GM12878 (cell line): ENCODE measurements around the gene NUDT22. TPM values are rescaled to one million over a fixed set of nuclear protein-coding genes. Genes with fewer than 3 reads are reported as not detected.
A peak's percentile ranks its signal among the peaks of the same experiment; 100 is the strongest.

Experiments
- ATAC-seq: fragments of 200-7000 bp; cut with Tn5 transposase; 3 replicates; pipeline ENCODE4 v1.9.1; 2020; ENCODE audit warnings: mild to moderate bottlenecking, moderate library complexity
- BruUV-seq: library from RNA; stranded (reverse); fragments of 400-500 nt; replicated peaks from 2 replicates; lab custom pipeline; 2021; lab: Mats Ljungman, UMichigan
- CTCF ChIA-PET: fragments of 300-600 bp; sonication (Branson Sonifier 250); formaldehyde crosslinking; extraction: SDS; loops from one replicate; lab custom pipeline; 2021; ENCODE audit warnings: inconsistent platforms; lab: Yijun Ruan, JAX
- POLR2A ChIA-PET: fragments of 350-600 bp; formaldehyde crosslinking; extraction: SDS; loops from one replicate; lab custom pipeline; 2021; ENCODE audit warnings: inconsistent platforms; lab: Charles Lee
- RAD21 ChIA-PET: fragments of 300-600 bp; sonication (Branson Sonifier 250); formaldehyde crosslinking; loops from one replicate; lab custom pipeline; 2023; ENCODE audit warnings: antibody characterized with exemption; ENCODE audit not compliant: unreplicated experiment; lab: Charles Lee
- SMC1A ChIA-PET: fragments of 300-600 bp; sonication (Branson Sonifier 250); formaldehyde crosslinking; loops from one replicate; lab custom pipeline; 2023; ENCODE audit not compliant: unreplicated experiment, uncharacterized antibody; lab: Charles Lee
- DNase-seq: peaks from one replicate; pipeline ENCODE4 v3.0.0-alpha.2; 2011; ENCODE audit warnings: low read depth, low spot score
- FAIRE-seq: peaks from 3 replicates; lab custom pipeline; 2011; peaks lifted over from hg19 to GRCh38; lab: Jason Lieb, UNC
- H2AFZ ChIP-seq: 2 replicates; pipeline ENCODE4 v1.6.0; 2011; ENCODE audit warnings: low read depth, low read length, control low read depth; ENCODE audit not compliant: control insufficient read depth
- H3K27ac ChIP-seq: 2 replicates; pipeline ENCODE4 v1.5.1; 2011; ENCODE audit warnings: control low read depth; ENCODE audit not compliant: control insufficient read depth, insufficient read depth
- H3K27me3 ChIP-seq, 2 experiments: replicated peaks in 1 of 2; 2 replicates each; pipeline versions ENCODE4 v1.6.0 to v1.6.1; 2011; ENCODE audit warnings: low read length in 1 of 2; ENCODE audit not compliant: control insufficient read depth in 2 of 2, insufficient read depth in 2 of 2
- H3K36me3 ChIP-seq, 2 experiments: 2 replicates each; pipeline ENCODE4 v1.5.1; 2011; ENCODE audit warnings: low read length in 1 of 2; ENCODE audit not compliant: control insufficient read depth in 2 of 2, insufficient read depth in 2 of 2
- H3K4me1 ChIP-seq: 2 replicates; pipeline ENCODE4 v1.6.1; 2011; ENCODE audit warnings: mild to moderate bottlenecking, low read length, moderate library complexity, mixed read lengths; ENCODE audit not compliant: control insufficient read depth, insufficient read depth
- H3K4me2 ChIP-seq: 2 replicates; pipeline ENCODE4 v1.6.0; 2011; ENCODE audit warnings: control low read depth; ENCODE audit not compliant: control insufficient read depth, insufficient read depth
- H3K4me3 ChIP-seq: fragments of 200-600 bp; sonication (generic); 2 replicates; pipeline ENCODE4 v1.5.1; 2016
- H3K79me2 ChIP-seq: 2 replicates; pipeline ENCODE4 v1.6.0; 2011; ENCODE audit warnings: low read length; ENCODE audit not compliant: control insufficient read depth, insufficient read depth
- H3K9ac ChIP-seq: 2 replicates; pipeline ENCODE4 v1.8.0; 2011; ENCODE audit warnings: low read length, control low read depth, mixed read lengths; ENCODE audit not compliant: control insufficient read depth, insufficient read depth
- H3K9me3 ChIP-seq: replicated peaks from 3 replicates; pipeline ENCODE4 v1.5.1; 2011; ENCODE audit warnings: mild to moderate bottlenecking, low read length; ENCODE audit not compliant: control insufficient read depth, insufficient read depth
- H4K20me1 ChIP-seq: 2 replicates; pipeline ENCODE4 v1.6.0; 2011; ENCODE audit not compliant: control insufficient read depth, insufficient read depth
- CBFB ChIP-seq: IDR thresholded peaks from 2 replicates; pipeline ENCODE4 v1.6.1; 2016; ENCODE audit warnings: antibody characterized with exemption, low read depth
- CUX1 ChIP-seq: IDR thresholded peaks from 2 replicates; pipeline ENCODE4 v1.6.1; 2012; ENCODE audit warnings: improper control_type of control experiment, low read depth, low read length; ENCODE audit not compliant: insufficient replicate concordance
- IKZF2 ChIP-seq, 2 experiments: fragments of 450-650 bp; IDR thresholded peaks; 2 replicates each; pipeline ENCODE4 v1.6.1; 2017; ENCODE audit warnings: mild to moderate bottlenecking in 2 of 2, moderate library complexity in 2 of 2
- MXI1 ChIP-seq: fragments of 150-350 bp; IDR thresholded peaks from 2 replicates; pipeline ENCODE4 v1.6.1; 2011; ENCODE audit warnings: low read depth, mild to moderate bottlenecking, inconsistent platforms, low read length, improper control_type of control experiment
- NBN ChIP-seq: fragments of 450-650 bp; IDR thresholded peaks from 2 replicates; pipeline ENCODE4 v1.6.1; 2016
- NR2F1 ChIP-seq: fragments of 450-650 bp; conservative IDR thresholded peaks from 2 replicates; pipeline ENCODE4 v1.6.1; 2017; ENCODE audit warnings: mild to moderate bottlenecking
- POLR2AphosphoS5 ChIP-seq: IDR thresholded peaks from 2 replicates; pipeline ENCODE4 v1.6.1; 2011; ENCODE audit warnings: mild to moderate bottlenecking, low read length, inconsistent platforms
- RBBP5 ChIP-seq: fragments of 200-600 bp; sonication (generic); conservative IDR thresholded peaks from 2 replicates; pipeline ENCODE4 v1.6.1; 2016
- SP1 ChIP-seq: IDR thresholded peaks from one replicate; pipeline ENCODE4 v1.6.1; 2011; ENCODE audit warnings: low read depth, low read length
- SPI1 ChIP-seq: IDR thresholded peaks from 2 replicates; pipeline ENCODE4 v1.6.1; 2011; ENCODE audit warnings: low read depth, mild to moderate bottlenecking, low read length, moderate library complexity, borderline replicate concordance; ENCODE audit not compliant: insufficient read depth
- SREBF1 ChIP-seq: IDR thresholded peaks from 2 replicates; pipeline ENCODE4 v1.6.1; 2012; ENCODE audit warnings: mild to moderate bottlenecking, low read length
- STAT1 ChIP-seq: fragments of 450-650 bp; conservative IDR thresholded peaks from 2 replicates; pipeline ENCODE4 v1.6.1; 2014; ENCODE audit warnings: antibody characterized with exemption, mild to moderate bottlenecking
- TCF12 ChIP-seq: IDR thresholded peaks from 2 replicates; pipeline ENCODE4 v1.6.1; 2011; ENCODE audit warnings: low read depth, mild to moderate bottlenecking, low read length
- WGBS: methylation state at CpG from one replicate; pipeline ENCODE4 v1.1.6; 2016; ENCODE audit warnings: low lambda C conversion rate; ENCODE audit not compliant: insufficient replicate concordance, insufficient coverage; ENCODE audit errors: missing lambda C conversion rate; 5-methylcytosine and 5-hydroxymethylcytosine counted together
- in situ Hi-C: fragments of 300-500 bp; cut with MboI; formaldehyde crosslinking; loops from 9 replicates; pipeline ENCODE4 v1.14.3; 2018; ENCODE audit warnings: mixed read lengths
- intact Hi-C: fragments of 100-400 bp; cut with micrococcal nuclease; formaldehyde crosslinking; loops from one replicate; pipeline ENCODE4 v1.14.2; 2022; ENCODE audit not compliant: unreplicated experiment
- polyA plus RNA-seq, 11 experiments: library from polyadenylated mRNA; depleted of rRNA in 4 of 11; unstranded in 6 of 11; stranded (reverse) in 5 of 11; fragments of >200 nt; fragmentation: Nextera tagmentation in 4 of 11; fragmentation: Illumina TruSeq in 1 of 11; extraction: Ambion mirVana in 4 of 11; extraction: Trizol in 1 of 11; gene quantifications; 1 replicate in 1 of 11; 2 replicates in 10 of 11; pipeline versions ENCODE4 v1.2.1 to v1.2.3, GENCODE V29; 2011 to 2016; ENCODE audit warnings: inconsistent platforms in 2 of 11, missing spikeins in 2 of 11, low read depth in 1 of 11
- total RNA-seq, 4 experiments: library from RNA; depleted of rRNA in 3 of 4; stranded (reverse); fragments of >200 nt in 3 of 4; fragmentation: Illumina TruSeq in 1 of 4; extraction: Trizol in 1 of 4; gene quantifications; 2 replicates each; pipeline versions ENCODE4 v1.2.1 to v1.2.3, GENCODE V29; 2013 to 2021
- TF ChIP-seq, protein P1 (sequence below): fragments of 450-650 bp; formaldehyde crosslinking; IDR thresholded peaks from 2 replicates; pipeline ENCODE4 v1.4.0; 2022; ENCODE audit warnings: mild to moderate bottlenecking, moderate library complexity

NUDT22 gene
- total and polyA plus RNA-seq, 10 of the 15 experiments (the other 5 are each of a cell fraction or from before 2014, with no cell fraction given): 6.7 to 115 (median 64.7) TPM

- Histone ChIP-seq H3K9ac (peak within 1 kb of the TSS; percentile 92), H3K4me2 (peak within 1 kb of the TSS; percentile 98), H3K79me2 (peaks cover 33% of the 10 kb centered on the region), H4K20me1 (no peaks in the 10 kb centered on the region), H3K4me1 (peaks cover 17% of the 10 kb centered on the region), H3K27ac (peak within 1 kb of the TSS; percentile 90), H3K27me3 (no peaks in the 10 kb centered on the region), H3K36me3 (peaks cover 0 to 10% of the 10 kb centered on the region in 2 experiments; a peak in 2 of 4 replicates), H3K9me3 (no peaks in the 10 kb centered on the region), H3K4me3 (peak within 1 kb of the TSS; percentile 91), H2AFZ (peak within 1 kb of the TSS; percentile 94)
- ChIA-PET SMC1A (interaction anchor here (1.0 to 2.0 kb wide), 4 partner anchors 23 to 43 kb away, joined by 3 to 7 read pairs (median 4); partner anchors contain the start of gene FERMT3), POLR2A (interaction anchor here (0.6 to 7.4 kb wide), 6 partner anchors 13 to 57 kb away, joined by 4 to 82 read pairs (median 38); partner anchors contain the start of genes DNAJC4, FERMT3, NUDT22 and TRPT1), CTCF (interaction anchor here (0.8 to 6.2 kb wide), 5 partner anchors 24 to 57 kb away, joined by 3 to 66 read pairs (median 5); partner anchors contain the start of genes CATSPERZ and FERMT3), RAD21 (interaction anchor here (1.2 to 8.6 kb wide), 4 partner anchors 10 to 57 kb away, joined by 3 to 104 read pairs (median 10); partner anchors contain the start of gene FERMT3)
- no TSS peak for BruUV-seq
- in situ Hi-C loops (loop anchor here (25.0 kb wide), 1 partner anchor 1615 kb away; the partner anchor contains the start of genes CFL1, EFEMP2 and MUS81), intact Hi-C loops (no loop called here)
- 2% methylated on average over 44 of the region's 74 CpGs for WGBS
- DNase-seq (no peak), FAIRE-seq (no peak), ATAC-seq (peak; percentile 75)
- TF ChIP-seq, protein P1, sequence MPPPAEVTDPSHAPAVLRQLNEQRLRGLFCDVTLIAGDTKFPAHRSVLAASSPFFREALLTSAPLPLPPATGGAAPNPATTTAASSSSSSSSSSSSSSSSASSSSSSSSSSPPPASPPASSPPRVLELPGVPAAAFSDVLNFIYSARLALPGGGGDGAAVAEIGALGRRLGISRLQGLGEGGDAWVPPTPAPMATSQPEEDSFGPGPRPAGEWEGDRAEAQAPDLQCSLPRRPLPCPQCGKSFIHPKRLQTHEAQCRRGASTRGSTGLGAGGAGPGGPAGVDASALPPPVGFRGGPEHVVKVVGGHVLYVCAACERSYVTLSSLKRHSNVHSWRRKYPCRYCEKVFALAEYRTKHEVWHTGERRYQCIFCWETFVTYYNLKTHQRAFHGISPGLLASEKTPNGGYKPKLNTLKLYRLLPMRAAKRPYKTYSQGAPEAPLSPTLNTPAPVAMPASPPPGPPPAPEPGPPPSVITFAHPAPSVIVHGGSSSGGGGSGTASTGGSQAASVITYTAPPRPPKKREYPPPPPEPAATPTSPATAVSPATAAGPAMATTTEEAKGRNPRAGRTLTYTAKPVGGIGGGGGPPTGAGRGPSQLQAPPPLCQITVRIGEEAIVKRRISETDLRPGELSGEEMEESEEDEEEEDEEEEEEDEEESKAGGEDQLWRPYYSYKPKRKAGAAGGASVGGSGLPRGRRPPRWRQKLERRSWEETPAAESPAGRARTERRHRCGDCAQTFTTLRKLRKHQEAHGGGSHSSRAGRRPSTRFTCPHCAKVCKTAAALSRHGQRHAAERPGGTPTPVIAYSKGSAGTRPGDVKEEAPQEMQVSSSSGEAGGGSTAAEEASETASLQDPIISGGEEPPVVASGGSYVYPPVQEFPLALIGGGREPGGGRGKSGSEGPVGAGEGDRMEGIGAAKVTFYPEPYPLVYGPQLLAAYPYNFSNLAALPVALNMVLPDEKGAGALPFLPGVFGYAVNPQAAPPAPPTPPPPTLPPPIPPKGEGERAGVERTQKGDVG (CRISPR knock-in tag): no peak
- TF ChIP-seq SPI1 (no peak), SREBF1 (no peak), SP1 (peak; percentile 41), STAT1 (0 out of 2 replicates have a peak, but pooled peaks have one; percentile 48), NR2F1 (peak; percentile 51), TCF12 (peak; percentile 38; the same call in 1 of the 2 replicates), IKZF2 (IDR thresholded peaks at IDR 0.05) (no peak), POLR2AphosphoS5 (no peak), RBBP5 (no peak), CUX1 (no peak), NBN (0 out of 2 replicates have a peak, but pooled peaks have one; percentile 46), CBFB (0 out of 2 replicates have a peak, but pooled peaks have one; percentile 23), MXI1 (0 out of 2 replicates have a peak, but pooled peaks have one; percentile 46)
Observed at GRCh38 chr11:64246871-64247728, 21.0 kb downstream of the NUDT22 start, which contains the start of gene PPP1R14B. TSS of gene PPP1R14B (minus strand) at chr11:64246943. CDS start at chr11:64246673, 270 bp downstream.
